ENCODE results near the gene CTRB2. TPM values are rescaled to one million over a fixed set of nuclear protein-coding genes. Genes with fewer than 3 reads are reported as not detected.

CTRB2 gene
- not detected in 2 replicates for total RNA-seq

DNA sequence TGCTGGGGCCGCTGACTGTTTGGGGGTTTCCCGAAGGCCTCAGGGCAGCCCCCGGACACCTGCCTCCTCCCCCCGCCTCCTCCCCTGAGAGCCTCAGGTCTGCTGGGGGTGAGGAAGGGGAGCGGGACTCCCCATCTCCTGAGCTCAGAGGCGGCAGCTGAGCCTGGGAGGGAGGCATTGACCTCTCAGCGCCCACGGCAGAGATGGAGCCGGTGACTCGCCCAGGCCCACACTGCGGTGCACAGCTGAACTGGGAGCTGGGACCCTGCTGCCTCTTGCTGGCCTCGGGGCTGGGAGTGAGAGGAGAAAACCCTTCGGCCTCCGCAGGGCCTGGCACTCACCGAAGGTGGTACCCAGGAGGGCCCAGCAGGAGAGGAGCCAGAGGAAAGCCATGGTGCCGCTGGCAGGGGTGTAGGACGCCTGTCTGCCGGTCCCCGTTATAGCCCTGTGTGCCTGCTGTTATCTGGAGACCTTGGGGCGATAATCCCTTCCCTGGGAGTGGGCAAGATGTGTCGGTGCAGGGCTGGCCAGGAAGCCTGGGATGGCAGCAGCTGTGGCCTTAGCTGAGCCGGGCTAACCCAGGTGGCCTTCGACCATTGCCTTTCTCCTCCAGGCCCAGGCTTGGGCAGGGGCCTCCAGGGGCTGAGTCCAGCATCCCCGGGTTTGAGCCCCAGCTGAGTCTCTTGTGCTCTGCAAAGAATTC is at the start of gene CTRB2:
Gene CTRB2, minus strand, starts transcription at position 413 of the 703 bp plus-strand sequence. Its CDS starts 20 bp downstream, at position 393.

DNA sequence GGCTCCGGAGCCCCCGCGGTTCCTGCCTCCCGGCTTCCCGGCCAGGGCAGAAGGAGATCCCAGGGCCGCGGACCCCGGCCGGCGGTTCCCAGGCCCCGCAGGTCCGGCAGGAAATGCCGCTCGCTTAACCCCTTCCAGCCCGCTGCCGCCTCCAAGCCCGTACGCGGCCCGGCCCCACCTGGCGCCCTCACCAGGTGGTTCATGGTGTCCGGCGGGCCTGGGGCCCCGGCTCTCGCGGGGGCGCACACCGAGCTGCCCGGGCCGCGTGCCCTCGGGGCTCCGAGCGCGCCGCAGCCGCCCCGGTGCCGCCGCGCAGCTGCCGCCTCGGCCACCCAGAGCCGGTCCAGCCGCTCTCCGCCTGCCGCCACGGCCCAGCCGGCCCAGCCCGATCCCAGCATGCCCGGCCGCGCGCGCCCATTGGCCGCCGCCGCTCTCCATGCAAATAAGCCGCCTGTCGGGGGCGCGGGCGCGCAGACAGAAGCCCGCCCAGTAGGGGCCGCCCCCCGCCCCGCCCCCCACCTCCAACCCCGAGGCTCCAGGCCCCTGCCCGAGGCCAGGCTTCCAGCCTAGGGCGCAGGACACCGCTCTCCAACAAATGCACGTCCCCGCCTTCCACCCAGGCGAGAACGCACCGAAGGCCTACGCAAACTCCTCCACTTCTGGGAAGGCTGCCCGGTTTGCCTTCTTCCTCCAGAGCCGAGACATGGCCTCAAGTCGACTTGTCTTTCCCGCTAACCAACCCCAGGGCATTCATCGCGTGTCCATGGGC is 44.5 kb upstream of the CTRB2 start, which contains the start of gene BCAR1:
Gene BCAR1, minus strand, starts transcription at position 345 of the 769 bp plus-strand sequence. Its CDS starts 142 bp downstream, at position 203.

DNA sequence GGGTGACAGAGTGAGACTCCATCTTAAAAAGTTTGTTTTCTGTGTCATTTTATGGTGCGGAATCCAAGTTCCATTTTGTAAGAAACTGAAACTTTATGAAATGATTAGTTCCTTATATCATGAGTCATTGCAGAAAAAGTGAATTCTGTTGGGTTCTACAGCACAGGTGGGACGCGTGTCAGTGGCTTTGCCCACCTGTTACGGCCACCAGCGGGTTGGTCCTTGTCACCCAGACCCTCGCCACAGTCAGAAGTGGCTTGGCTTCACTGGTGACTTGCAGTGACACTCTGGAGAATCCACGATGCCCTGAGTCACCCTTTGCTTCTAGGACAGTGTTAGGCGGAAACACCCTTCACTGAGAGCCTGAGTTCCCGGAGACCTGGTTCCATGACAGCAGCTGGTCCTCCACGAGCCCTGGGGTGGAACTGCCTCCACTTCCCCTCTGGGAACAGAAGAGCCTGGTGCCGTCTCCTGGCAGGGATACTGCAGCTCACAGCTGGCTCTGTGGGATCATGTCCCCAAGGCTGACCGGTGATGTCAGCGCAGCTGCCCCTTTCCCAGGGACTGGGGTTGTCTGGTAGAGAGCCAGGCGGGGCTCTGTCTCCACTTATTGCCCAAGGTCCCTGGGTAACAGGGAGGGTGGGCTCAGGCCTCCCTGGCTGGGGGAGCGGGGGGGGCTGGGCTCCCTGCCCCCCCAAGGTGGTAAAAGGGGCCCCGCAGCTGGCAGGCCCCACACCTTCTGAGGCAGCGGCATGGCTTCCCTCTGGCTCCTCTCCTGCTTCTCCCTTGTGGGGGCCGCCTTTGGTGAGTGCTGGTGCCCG is 11.5 kb upstream of the CTRB2 start, which contains the start of gene CTRB1:
Gene CTRB1, plus strand, starts transcription at position 733 of the 821 bp plus-strand sequence. Its CDS starts 20 bp downstream, at position 753.

Other genes starting within 250 kb of the CTRB2 start
- gene WDR59, start 222.0 kb downstream of the CTRB2 start, total RNA-seq: 9.2 and 20.7 TPM in 2 replicates
- 27.5 and 45.6 TPM in 2 replicates for gene ZNRF1, start 208.1 kb downstream of the CTRB2 start, total RNA-seq
- gene LDHD, start 90.4 kb downstream of the CTRB2 start, total RNA-seq: 0.16 and 0.52 TPM in 2 replicates
- gene ZFP1, start 58.6 kb downstream of the CTRB2 start, total RNA-seq: 12.2 and 13.8 TPM in 2 replicates
- not detected in 2 replicates for gene CTRB1, start 11.8 kb upstream of the CTRB2 start, total RNA-seq
- 69.4 and 81.5 TPM in 2 replicates for gene BCAR1, start 44.5 kb upstream of the CTRB2 start, total RNA-seq
- 44.3 and 56.0 TPM in 2 replicates for gene CFDP1, start 226.3 kb upstream of the CTRB2 start, total RNA-seq